ENCODE data around the gene SENP8.
"Not testable (repeated sequence)": the region's sequence is repeated elsewhere in the genome, so short reads cannot be mapped to it uniquely, and the experiment has no call there.

The SENP8 gene

DNA sequence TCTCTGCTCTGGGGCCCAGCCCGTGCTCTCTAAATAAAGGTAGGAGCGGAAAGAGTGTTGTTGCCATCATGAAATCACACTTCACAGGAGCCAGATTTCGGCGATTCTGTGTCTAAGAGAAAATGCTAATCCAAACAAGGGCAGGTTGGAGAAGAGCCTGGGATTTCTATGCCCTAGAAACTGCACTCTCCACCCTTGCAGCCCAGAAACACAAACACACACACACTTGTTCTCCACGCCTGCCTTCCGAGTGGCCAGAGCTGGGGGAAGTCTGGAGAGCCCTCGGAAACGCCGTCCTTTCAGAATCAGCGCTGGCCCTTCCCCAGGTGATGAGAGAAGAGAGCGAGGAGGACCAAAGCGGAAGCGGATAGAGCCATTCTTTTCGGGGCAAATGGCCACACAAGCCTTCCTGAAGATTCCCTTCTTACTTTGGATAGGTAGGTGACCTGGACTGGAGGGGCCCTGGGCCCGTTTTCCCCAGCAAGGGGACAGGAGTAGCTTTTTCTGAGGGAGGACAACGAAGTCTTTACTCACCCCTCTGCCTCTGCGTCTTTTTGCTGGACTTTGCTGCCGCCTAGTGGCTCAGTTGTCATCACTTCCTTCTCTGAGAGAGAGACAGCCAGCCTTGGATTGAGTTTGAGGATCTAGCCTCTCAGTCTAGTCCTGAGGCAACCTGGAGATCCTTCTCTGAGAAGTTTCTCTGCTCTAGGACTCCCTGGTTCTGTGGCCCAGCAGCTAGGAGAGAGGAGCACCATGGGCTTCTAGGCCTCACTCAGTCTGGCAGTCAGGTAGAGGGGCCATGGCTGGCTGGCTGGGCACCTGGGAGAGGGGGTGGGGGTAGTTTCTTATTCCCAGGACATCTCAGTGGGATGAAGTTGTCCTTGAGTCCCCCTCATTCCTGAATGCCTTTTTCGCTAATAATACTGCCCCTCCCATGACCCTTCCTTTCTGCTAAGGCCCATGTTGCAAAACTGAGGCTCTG is 37.7 kb downstream of the SENP8 start:
- DNase-seq (ENCODE audit: low read depth): peak; percentile 42

DNA sequence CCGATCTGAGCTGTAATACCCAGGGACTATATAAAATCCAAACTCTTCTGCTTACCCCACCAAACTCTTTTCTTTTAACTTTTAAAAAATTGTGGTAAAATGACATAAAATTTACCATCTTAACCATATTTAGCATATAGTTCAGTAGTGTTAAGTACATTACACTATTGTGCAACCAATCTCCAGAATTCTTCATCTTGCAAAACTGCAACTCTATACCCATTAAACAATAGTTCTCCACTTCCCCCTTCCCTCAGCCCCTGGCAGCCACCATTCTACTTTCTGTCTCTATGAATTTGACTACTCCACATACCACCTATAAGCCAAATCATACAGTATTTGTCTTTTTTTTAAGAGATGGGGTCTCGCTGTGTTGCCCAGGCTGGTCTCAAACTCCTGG is 38.7 kb downstream of the SENP8 start:
- DNase-seq (ENCODE audit: low read depth): no peak

DNA sequence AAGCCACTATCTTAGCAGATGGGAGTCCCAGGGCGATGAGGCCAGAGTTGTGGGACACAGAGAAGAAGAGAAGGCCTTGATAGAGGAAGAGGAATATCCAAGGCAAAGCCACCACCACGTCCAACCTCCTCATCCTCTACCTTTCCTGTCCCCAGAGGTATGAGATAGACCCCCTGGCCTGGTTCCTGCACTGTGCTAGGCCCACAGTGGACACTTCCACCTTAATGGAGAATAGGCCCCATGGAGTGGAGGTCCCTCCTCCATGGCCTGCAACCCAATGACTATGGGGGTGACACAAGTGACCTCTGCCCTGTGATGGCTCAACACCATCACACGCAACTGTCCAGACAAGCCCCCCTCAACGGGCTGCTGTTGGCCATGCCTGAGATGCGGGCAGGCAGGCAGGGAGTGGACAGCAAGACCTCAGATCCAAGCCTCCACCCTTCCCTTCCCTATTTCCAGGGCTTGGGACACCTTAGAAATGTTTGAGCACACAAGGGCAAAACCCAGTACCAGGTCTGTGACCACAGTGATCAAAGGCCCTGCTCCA is 42.6 kb downstream of the SENP8 start:
- DNase-seq (ENCODE audit: low read depth): no peak

DNA sequence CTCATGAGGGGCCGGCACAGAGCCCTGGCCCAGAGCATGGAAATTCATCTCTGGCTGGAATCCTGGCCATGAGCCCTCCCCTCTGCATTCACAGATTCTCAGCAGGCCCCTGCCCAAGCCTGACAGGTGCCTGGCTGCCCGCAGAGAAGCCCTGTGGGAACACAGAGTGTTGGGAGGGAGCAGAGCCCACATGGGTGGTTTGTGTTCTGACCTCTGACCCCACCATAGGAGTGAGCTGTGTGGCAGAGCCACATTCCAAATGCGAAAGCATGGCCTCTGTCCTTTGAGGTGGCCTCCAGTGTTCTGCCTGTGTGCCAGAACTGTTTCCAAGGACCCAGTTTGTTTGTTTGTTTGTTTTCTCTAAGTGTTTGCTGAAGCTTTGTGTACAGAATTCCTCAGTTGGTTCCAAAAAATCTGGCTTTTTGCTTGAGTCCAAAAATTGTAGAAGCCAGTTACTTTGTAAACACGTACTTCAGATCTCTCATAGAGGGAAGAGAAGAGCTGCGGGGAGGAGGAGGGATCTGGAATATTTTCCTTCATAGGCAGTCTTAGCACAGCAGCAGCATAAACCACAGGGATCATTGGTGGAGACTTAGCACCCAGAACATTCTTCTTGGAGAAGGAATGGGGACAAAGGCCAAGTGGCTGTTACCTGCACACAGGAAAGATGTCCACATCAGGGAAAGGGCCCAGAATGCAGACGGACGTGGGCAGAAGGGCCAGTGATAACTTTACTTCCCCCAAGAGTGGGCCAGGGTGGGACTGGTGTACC is 43.3 kb downstream of the SENP8 start:
- no peak for DNase-seq (ENCODE audit: low read depth)

DNA sequence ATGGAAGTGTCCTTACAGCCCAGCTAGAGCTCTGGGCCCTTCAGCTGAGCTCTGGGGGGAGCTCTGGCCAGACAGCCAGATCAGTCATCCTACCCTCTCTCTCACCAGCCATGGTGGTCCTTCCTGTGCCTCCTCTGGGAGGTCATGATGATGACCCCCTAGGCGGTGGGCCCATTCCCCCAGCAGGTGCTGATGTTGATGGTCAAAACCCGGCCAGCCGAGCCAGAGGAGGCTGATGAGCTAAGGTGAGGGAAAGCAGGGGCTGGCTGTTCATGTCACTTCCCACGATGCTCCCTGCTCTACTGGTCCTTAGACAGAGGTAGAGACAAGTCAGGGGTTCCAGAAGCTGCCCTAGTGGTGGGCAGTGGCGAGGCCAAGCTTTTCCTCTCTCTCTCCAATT is 44.4 kb downstream of the SENP8 start:
- no peak for DNase-seq (ENCODE audit: low read depth)

DNA sequence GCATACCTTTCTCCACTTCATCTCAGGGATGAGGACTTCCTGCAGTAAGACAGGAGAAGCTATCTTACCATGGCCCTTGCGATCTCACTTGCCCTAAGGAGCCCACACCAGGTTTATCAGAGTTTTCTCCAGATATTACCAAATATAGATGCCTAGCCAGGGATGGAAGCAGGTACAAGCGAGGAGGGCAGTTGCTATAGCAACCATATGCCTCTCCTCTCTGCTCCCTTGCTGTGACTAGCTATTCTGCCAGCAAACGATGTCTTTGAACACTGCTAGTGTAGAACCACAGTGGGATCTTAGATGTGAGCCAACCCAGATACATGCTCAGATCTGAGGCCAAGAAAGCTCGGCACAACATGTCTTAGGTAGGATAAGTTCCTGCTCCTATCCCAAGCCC is 45.5 kb downstream of the SENP8 start:
- DNase-seq (ENCODE audit: low read depth): no peak

DNA sequence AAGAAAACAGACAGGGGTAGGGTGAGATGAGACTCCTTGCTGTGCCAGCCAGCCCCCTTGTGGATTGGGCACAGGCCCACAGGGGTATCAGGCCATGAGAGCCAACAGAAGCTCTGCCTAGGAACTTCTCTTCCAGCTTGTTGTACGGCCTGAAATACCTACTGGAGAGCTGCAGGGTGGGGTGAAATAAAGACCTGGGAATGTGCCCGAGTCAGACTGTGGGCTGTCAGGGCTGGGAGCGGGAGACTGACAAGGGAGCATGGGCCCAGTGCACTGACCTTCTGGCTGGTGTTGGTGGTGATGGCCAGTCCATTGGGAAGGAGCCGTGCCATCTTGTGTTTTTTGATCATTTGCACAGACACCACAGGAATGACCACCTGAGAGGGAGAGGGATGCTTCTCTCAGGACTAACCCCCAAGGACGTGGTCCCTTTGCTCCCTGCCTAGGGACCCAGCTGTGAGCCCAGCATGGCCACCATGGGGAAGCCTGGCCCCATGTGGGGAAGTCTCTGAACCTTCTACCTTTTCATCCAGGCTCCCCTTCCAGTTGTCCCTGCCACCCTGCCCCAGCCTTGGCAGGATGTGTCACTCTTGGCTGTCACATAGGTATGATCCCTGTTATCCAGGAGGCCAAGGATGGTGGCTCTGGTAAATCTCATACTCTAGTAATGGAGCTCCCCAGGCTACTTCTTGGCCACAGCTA is 48.7 kb downstream of the SENP8 start:
- DNase-seq (ENCODE audit: low read depth): no peak

DNA sequence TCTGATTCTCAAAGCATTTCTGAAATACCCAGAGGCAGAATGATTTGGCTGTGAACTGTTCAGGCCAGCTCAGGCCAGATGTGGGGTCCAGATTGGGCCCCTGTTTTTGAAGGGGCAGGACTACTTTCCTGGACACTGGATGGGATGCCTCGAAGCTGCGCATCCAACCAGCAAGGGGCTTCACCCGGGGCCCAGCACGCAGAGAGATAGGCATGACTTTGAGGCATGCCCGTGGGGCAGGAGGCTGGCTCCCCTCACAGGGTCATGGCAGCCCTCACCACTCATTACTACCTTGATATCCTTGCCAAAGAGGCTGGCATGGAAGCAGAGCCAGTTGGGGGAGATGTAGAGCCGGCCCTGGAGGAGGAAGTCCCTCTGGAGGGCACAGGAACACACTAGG is 49.2 kb downstream of the SENP8 start:
- no peak for DNase-seq (ENCODE audit: low read depth)

DNA sequence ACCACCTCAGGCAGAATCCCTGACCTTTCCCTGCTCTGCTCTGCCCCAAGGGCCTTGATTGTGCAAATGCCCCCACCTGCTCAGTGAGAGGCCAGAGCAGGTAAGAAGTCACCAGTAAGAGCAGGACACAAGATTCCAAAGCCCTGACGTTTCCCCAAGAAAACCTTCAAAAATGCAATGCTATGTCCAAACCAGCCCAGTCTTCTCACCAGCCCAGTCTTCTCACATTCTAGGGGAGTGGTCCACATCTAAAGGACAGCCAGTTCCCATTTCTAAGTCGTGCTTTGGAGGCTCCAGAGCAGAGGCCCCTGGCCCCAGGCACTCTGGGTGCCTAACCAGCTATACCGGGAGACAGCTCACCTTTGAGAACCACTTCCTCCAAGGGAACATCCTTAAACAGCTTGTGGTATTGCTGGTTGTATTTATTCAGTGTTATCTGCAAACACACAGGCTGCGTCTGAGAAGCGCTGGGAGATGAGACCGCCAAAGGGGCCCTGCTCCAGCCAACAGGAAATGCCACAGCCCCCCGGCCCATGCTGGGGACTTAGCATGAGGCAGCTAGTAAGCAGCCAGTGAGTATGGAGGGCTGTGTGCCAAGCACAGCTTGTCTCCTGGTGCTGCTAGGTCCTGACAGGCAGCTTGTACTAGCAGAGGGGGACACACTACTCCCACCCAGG is 50.1 kb downstream of the SENP8 start:
- peak; percentile 5 for DNase-seq (ENCODE audit: low read depth)

DNA sequence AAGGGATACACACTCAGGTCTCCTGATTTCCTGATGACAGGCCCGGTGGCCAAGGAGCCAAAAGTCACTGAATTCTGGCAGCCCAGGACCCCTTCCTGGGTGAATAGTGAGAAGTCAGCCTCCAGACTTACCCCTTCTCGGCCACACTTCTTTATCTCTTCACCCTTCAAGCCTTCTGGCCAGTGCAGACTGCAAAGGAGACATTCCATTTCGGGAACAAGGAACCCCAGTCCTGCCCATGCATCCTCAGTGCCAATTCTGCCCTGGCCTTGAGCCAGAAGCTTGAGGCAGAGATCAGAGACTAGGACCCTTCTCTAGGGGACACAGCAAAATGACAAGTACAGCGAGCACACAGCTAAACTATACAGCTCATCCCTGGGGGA is 50.6 kb downstream of the SENP8 start:
- DNase-seq (ENCODE audit: low read depth): no peak

DNA sequence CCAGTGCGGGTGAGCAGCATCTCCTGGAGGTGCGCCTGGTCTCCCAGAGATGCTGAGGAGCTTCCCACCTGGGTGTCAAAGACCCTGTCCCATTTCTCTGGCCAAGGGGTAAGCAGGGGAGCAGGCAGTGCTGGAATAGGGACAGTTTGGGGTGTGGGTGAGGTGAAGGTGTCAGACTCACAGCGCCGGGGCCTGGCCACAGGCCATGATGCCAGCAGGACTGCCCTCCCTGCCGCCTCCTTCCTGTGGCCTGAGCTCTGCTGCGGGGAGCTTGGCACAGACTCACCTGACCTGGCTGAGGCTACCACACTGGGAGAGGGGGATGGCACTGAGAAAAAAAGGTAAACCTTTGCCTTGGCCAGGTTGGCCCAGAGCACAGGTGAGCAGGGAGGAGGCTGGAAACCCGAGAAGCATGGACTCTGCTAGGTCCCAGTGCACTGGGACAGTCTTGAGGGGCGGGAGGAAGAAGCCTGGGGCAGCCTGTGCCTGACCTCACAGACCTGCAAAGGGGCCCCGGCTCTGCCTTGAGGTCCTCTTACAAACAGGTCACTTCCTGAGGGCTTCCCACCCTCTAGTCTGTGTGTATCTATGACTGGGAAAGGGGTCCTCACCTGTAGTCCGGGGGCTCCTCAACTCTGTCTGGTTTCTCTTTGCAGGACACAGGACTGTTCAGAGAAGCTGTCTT is 51.2 kb downstream of the SENP8 start:
- DNase-seq (ENCODE audit: low read depth): no peak

DNA sequence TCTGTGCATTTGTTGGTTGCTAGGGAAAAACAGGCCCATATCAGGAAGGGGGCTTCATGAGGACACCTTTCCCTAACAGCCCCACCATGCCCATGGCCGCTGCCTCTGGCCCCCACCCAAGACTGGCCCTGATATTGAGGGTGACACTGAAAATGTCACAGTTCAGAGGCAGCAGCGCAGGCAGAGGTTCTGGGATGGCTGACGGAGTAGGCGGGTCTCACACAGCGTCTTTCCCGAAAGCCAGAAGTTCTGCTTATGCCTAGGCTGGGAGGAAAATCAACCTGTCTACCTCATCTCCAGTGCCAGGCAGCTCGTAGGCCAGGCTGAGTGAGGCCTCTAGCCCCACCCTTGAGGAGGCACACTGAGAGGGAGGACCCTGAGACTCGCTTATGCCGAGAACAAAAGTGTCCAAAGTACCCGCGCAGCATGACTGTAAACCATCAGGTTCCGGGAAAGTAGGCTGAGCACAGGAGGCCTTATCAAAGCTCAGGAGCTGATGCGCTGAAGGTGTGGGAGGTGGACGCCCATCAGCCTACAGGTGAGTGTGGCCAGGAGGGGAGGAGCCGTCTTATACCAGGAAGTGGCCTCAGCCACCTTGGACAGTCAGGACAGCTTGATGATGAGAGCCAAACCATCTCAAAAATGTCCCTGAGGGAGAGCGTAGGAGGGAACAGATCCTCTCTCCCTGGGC is 51.9 kb downstream of the SENP8 start:
- no peak for DNase-seq (ENCODE audit: low read depth)

DNA sequence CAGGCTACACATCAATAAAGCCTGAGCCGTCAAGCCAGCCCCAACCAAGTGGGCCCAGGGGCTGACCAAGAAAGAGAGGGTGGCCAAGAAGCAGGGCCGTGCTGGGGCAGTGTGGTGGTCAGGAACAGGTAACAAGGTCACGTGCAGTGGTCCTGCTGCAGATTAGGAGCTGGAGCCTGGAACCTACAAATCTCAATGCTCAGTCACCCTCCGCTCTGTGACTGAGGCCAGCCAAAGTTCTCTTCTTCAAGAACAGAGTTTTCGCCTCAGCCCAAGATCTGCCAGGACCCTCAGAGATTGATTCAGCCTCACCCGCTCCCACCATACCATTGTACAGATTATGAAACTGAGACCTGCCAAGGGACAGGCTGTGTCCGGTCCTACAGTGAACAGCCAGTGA is 52.5 kb downstream of the SENP8 start:
- no peak for DNase-seq (ENCODE audit: low read depth)

DNA sequence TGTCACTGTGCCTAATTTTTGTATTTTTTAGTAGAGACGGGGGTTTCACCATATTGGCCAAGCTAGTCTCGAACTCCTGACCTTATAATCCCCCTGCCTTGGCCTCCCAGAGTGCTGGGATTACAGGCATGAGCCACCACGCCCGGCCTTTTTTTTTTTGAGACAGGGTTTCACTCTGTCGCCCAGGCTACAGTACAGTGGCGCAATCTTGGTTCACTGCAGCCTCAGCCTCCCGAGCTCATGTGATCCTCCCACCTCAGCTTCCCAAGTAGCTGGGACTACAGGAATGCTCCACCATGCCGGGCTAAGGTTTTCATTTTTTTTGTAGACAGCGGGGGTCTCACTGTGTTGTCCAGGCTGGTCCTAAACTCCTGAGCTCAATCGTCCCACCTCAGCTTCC is 53.8 kb downstream of the SENP8 start:
- not testable (repeated sequence) for DNase-seq (ENCODE audit: low read depth)

DNA sequence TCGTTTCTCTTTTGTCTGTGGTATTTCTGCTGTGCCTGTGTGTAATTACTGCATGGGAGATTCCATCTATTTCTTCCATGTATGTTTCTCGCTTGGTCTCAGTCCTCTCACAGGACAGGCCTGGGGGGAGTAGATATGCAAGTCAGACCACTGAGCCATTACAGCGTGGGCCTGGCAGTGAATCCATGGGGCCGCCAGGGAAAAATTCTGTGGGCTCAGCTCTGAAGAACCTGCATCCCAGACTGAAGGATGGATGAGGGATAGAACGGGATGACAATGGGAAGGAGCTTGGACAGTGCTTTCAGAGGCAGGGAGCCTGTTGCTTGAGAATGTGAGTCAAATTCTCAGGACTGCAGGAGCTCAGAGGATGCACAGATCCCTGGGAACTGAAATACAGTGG is 54.6 kb downstream of the SENP8 start:
- no peak for DNase-seq (ENCODE audit: low read depth)

DNA sequence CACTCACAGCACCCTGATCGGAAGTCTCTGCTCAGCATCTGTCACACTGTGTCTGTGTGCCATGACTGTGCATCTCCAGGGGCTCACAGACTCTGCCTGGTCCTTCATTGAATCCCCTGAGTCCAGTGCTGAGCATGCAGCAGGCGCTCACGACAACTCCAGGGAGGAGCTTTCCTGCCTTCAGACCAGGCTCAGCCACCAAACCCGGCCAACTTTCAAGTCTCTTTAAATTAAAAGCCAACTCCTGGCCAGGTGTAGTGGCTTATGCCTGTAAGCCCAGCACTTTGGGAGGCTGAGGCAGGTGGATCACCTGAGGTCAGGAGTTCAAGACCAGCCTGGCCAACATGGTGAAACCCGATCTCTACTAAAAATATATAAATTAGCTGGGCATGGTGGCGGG is 55.2 kb downstream of the SENP8 start:
- DNase-seq (ENCODE audit: low read depth): no peak

DNA sequence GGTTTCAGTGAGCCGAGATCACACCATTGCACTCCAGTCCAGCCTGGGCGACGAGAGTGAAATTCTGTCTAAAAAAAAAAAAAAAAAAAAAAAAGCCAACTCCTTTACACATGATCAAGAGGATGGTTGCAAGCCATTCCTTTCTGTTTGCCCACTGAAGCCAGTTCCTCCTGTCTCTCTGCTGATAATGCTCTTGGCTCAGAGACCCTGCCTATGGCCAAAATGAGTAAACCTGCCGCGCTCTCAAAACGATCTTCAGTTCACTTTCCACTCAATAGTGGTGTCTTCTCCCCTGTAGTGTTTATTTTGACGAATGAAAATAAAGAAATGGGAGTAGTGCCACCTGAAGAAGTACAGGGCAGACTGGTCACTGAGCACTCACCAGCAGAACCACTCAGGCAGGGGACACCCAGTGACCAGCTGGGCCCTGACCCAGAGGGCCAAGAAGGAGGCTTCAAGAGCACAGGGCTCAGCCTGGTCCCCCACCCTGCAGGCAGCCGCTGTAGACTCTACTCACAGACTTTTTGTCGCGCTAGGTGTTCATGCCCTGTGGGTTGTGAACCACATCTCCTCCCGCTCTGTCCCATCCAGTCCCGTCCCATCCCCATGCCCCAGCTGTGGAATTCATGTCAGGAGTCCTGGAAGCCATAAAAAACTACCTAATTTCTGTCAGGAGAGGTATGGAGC is 55.8 kb downstream of the SENP8 start:
- DNase-seq (ENCODE audit: low read depth): no peak

DNA sequence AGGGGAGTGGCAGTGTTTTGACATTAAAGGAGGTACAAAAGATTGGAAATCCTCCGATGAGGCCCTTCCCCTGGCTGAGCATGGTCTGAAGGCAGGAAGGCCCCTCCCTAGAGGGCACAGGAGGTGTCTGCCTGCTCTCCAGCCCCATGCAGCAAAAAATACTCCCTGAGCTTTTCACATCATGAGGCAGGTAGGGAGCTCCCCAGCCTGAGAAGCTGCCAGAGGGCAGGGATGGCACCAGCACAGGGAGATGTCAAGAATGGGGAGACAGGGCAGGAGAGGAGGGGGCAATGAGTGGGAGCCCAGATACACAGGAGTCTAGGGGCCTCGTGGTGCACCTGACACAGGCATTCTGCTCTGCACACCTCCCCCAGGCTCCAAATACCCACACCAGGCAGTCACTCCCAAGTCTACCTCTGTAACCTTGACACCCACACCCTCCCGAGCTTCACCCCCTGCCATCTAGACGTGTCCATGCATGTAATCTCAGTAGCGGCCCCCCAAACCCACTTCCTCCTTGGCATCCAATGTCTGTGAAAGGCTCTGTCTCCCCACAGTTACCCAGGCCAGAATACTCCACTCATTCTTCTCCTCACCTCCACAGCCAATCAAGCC is 56.5 kb downstream of the SENP8 start:
- no peak for DNase-seq (ENCODE audit: low read depth)
